ENCODE results near the gene LHFPL5.

DNA sequence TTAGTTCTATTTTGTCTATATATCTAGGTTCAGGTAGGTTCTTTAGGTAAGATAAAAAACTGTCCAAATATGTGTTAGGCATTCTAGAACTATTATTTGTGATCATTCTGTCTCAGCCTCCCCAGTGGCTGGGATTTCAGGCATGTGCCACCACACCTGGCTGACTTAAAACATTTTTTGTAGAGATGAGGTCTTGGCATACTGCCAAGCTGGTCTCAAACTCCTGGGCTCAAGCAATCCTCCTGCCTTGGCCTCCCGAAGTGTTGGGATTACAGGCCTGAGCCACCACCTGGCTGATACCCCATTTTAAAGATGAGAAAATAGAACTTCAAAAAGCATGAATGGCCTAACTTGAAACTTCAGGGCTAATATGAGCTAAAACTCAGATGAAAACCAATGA lies 33.9 kb downstream of the LHFPL5 start:
- TF ChIP-seq, protein P1, sequence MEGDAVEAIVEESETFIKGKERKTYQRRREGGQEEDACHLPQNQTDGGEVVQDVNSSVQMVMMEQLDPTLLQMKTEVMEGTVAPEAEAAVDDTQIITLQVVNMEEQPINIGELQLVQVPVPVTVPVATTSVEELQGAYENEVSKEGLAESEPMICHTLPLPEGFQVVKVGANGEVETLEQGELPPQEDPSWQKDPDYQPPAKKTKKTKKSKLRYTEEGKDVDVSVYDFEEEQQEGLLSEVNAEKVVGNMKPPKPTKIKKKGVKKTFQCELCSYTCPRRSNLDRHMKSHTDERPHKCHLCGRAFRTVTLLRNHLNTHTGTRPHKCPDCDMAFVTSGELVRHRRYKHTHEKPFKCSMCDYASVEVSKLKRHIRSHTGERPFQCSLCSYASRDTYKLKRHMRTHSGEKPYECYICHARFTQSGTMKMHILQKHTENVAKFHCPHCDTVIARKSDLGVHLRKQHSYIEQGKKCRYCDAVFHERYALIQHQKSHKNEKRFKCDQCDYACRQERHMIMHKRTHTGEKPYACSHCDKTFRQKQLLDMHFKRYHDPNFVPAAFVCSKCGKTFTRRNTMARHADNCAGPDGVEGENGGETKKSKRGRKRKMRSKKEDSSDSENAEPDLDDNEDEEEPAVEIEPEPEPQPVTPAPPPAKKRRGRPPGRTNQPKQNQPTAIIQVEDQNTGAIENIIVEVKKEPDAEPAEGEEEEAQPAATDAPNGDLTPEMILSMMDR (IDR thresholded peaks at IDR 0.05): no peak
- no peak for TF ChIP-seq POLR2A (IDR thresholded peaks at IDR 0.05)

Measured in body of pancreas (tissue), 4 donors.